HG03097 (cell line): Measurements from ENCODE around the gene IL5RA.
A peak's percentile ranks its signal among the peaks of the same experiment; 100 is the strongest.

Experiments
- ATAC-seq: cut with Tn5 transposase; IDR thresholded peaks from one replicate; pipeline ENCODE4 v1.9.1; 2021; ENCODE audit not compliant: unreplicated experiment, low FRiP score

The IL5RA gene

GRCh38 chr3:3110299-3110630, at the start of gene IL5RA:
TSS of gene IL5RA (minus strand) at chr3:3110374. CDS start at chr3:3104984, 5,390 bp downstream.
- ATAC-seq, result no peak

- no peak for ATAC-seq
Measured at GRCh38 chr3:3157484-3157883, 47.3 kb upstream of the IL5RA start.

- ATAC-seq, result no peak
Measured at GRCh38 chr3:3154879-3155610, 44.9 kb upstream of the IL5RA start.

- ATAC-seq, result no peak
Measured at GRCh38 chr3:3151513-3151912, 41.3 kb upstream of the IL5RA start.

GRCh38 chr3:3149560-3149959, 39.4 kb upstream of the IL5RA start:
- no peak for ATAC-seq

- ATAC-seq, result no peak
Measured at GRCh38 chr3:3145831-3146230, 35.7 kb upstream of the IL5RA start.

- no peak for ATAC-seq
Measured at GRCh38 chr3:3141939-3142338, 31.8 kb upstream of the IL5RA start.

GRCh38 chr3:3137526-3137925, 27.4 kb upstream of the IL5RA start:
- no peak for ATAC-seq

- no peak for ATAC-seq
Measured at GRCh38 chr3:3134750-3135448, 24.7 kb upstream of the IL5RA start.

GRCh38 chr3:3133500-3133899, 23.3 kb upstream of the IL5RA start:
- no peak for ATAC-seq

- ATAC-seq, result no peak
Measured at GRCh38 chr3:3129579-3129978, 19.4 kb upstream of the IL5RA start.

- ATAC-seq, result no peak
Measured at GRCh38 chr3:3127432-3128010, 17.3 kb upstream of the IL5RA start.

- peak; percentile 98 for ATAC-seq
Measured at GRCh38 chr3:3126477-3127431, 16.6 kb upstream of the IL5RA start, which contains the start of gene TRNT1. TSS of gene TRNT1 (plus strand) at chr3:3126940. CDS start at chr3:3129041, 2,101 bp downstream.

- ATAC-seq, result no peak
Measured at GRCh38 chr3:3125977-3126376, 15.8 kb upstream of the IL5RA start.

GRCh38 chr3:3119393-3119851, 9.2 kb upstream of the IL5RA start:
- no peak for ATAC-seq

- no peak for ATAC-seq
Measured at GRCh38 chr3:3117651-3118050, 7.5 kb upstream of the IL5RA start.

GRCh38 chr3:3113042-3113709, 3.0 kb upstream of the IL5RA start:
- ATAC-seq, result no peak

GRCh38 chr3:3110749-3111361, 681 bp upstream of the IL5RA start:
- ATAC-seq, result no peak

GRCh38 chr3:3109407-3110298, 521 bp downstream of the IL5RA start:
- peak; percentile 67 for ATAC-seq
